ENCODE data around the gene SKA3. TPM values are rescaled to one million over a fixed set of nuclear protein-coding genes. Genes with fewer than 3 reads are reported as not detected.

The SKA3 gene
- polyA plus RNA-seq, 1 of the 3 experiments (the other 2 are of a cell fraction), result 5.9 TPM

- Histone ChIP-seq H3K79me2 (ENCODE audit: insufficient read depth) (no peaks in the 10 kb centered on the region), H3F3A (replicated peaks; ENCODE audit: insufficient read depth) (peaks cover 20% of the 10 kb centered on the region), H3K4me3 (ENCODE audit: low read depth in 2 of 2, low read length in 1 of 2) (no peak overlapping the region), H3K9me2 (no peaks in the 10 kb centered on the region), H3K9me3 (no peaks in the 10 kb centered on the region), H3K4me1 (ENCODE audit: control insufficient read depth in 1 of 2, insufficient read depth in 2 of 2, low read depth in 1 of 2, low read length in 1 of 2) (peaks cover 0 to 5% of the 10 kb centered on the region in 2 experiments; a peak in 2 of 4 replicates), H4K20me1 (ENCODE audit: insufficient read depth) (no peaks in the 10 kb centered on the region), H3K9ac (no peak overlapping the region; the same call in 1 of the 2 replicates), H2AFZ (ENCODE audit: low read depth) (peak overlapping the region; percentile 53), H3K27ac (ENCODE audit: low read depth in 2 of 2, low read length in 1 of 2) (no peak overlapping the region), H3K36me3 (replicated peaks in 1 of 2; ENCODE audit: control insufficient read depth in 1 of 2, insufficient read depth in 2 of 2, low read length in 1 of 2) (no peaks in the 10 kb centered on the region), H3K27me3 (ENCODE audit: insufficient read depth) (no peaks in the 10 kb centered on the region), H3K4me2 (peak overlapping the region; percentile 57)
- ChIA-PET CTCF (interaction anchor here (0.7 to 1.2 kb wide), 3 partner anchors 18 to 190 kb away, joined by 3 to 8 read pairs (median 3); no protein-coding TSS in a partner anchor), POLR2A (interaction anchor here (0.6 kb wide), 1 partner anchor 9 kb away, joined by 3 read pairs; no protein-coding TSS in a partner anchor)
- TF ChIP-seq EZH2phosphoT487 (IDR thresholded peaks at IDR 0.05; ENCODE audit: borderline replicate concordance, low read depth) (no peak), NRF1 (IDR thresholded peaks at IDR 0.05; ENCODE audit: low read depth, low read length) (no peak), SMC3 (IDR thresholded peaks at IDR 0.05; ENCODE audit: low read depth, low read length) (no peak), PBX3 (IDR thresholded peaks at IDR 0.05) (no peak), GABPA (IDR thresholded peaks at IDR 0.05; ENCODE audit: low read depth) (no peak), NFIC (IDR thresholded peaks at IDR 0.05; ENCODE audit: borderline replicate concordance) (no peak), RAD21 (IDR thresholded peaks at IDR 0.05; ENCODE audit: low read length) (no peak), ELF1 (IDR thresholded peaks at IDR 0.05) (no peak), GATA2 (CRISPR knock-in tag; IDR thresholded peaks at IDR 0.05) (no peak), CTCF (IDR thresholded peaks at IDR 0.05) (no peak), TEAD4 (IDR thresholded peaks at IDR 0.05; ENCODE audit: borderline replicate concordance, insufficient read depth) (no peak), EP300 (IDR thresholded peaks at IDR 0.05; ENCODE audit: borderline replicate concordance in 1 of 2, low read depth in 1 of 2, low read length in 1 of 2) (no peak), POLR2AphosphoS5 (IDR thresholded peaks at IDR 0.05; ENCODE audit: low read depth, low read length) (no peak), FOXM1 (IDR thresholded peaks at IDR 0.05; ENCODE audit: low read depth) (no peak), USF1 (IDR thresholded peaks at IDR 0.05; ENCODE audit: borderline replicate concordance, low read depth) (no peak), FOXJ3 (CRISPR knock-in tag; IDR thresholded peaks at IDR 0.05) (no peak), IRF3 (IDR thresholded peaks at IDR 0.05; ENCODE audit: low read depth, low read length) (no peak), RXRA (IDR thresholded peaks at IDR 0.05; ENCODE audit: borderline replicate concordance, low read depth) (no peak), RCOR1 (IDR thresholded peaks at IDR 0.05; ENCODE audit: low read length) (no peak), MEF2A (IDR thresholded peaks at IDR 0.05; ENCODE audit: borderline replicate concordance, low read depth) (no peak)
- DNase-seq, result no peak
- 32% methylated on average over 3 of the region's 3 CpGs for WGBS (ENCODE audit: low lambda C conversion rate)
These were observed 43.3 kb downstream of the SKA3 start for GRCh38 chr13:21133077-21133476.
